Ovary (tissue), 9 donors: Measurements from ENCODE around the gene DMRTB1. TPM values are rescaled to one million over a fixed set of nuclear protein-coding genes. Genes with fewer than 3 reads are reported as not detected.

Experiments
- DNase-seq, 5 donors: peaks; one replicate each; pipeline ENCODE4 v3.0.0-alpha.2; 2019 to 2020
- H3K27ac ChIP-seq, 2 donors: fragments of 200-600 bp; one replicate each; pipeline versions ENCODE4 v1.5.1 to v1.8.0; 2019 to 2022
- H3K27me3 ChIP-seq: fragments of 200-600 bp; one replicate; pipeline ENCODE4 v1.8.0; 2022
- H3K36me3 ChIP-seq: fragments of 200-600 bp; sonication (generic); one replicate; pipeline ENCODE4 v1.5.1; 2019
- H3K4me1 ChIP-seq: one replicate; pipeline ENCODE4 v1.8.1; 2013; ENCODE audit warnings: mild to moderate bottlenecking, moderate library complexity; ENCODE audit not compliant: insufficient read depth
- H3K4me3 ChIP-seq: fragments of 200-600 bp; sonication (generic); one replicate; pipeline ENCODE4 v1.5.1; 2017
- H3K9me3 ChIP-seq, 2 donors: fragments of 200-600 bp in 1 of 2; sonication (generic) in 1 of 2; one replicate each; pipeline versions ENCODE4 v1.5.1 to v1.8.1; 2013 to 2019; ENCODE audit warnings: mild to moderate bottlenecking in 1 of 2, moderate library complexity in 1 of 2
- CTCF ChIP-seq, 3 donors: fragments of 450-650 bp in 2 of 3; fragments of 200-600 bp in 1 of 3; IDR thresholded peaks; one replicate each; pipeline versions ENCODE4 v1.5.1 to v1.8.0; 2016 to 2022; ENCODE audit warnings: antibody characterized with exemption in 3 of 3, mild to moderate bottlenecking in 1 of 3
- EP300 ChIP-seq: sonication (generic); formaldehyde crosslinking; IDR thresholded peaks from one replicate; pipeline ENCODE4 v1.6.1; 2017; ENCODE audit warnings: antibody characterized with exemption
- POLR2A ChIP-seq: fragments of 450-650 bp; IDR thresholded peaks from one replicate; pipeline ENCODE4 v1.6.1; 2017; ENCODE audit warnings: antibody characterized with exemption, mild to moderate bottlenecking, moderate library complexity
- WGBS, 3 donors: extraction: QIAGEN DNeasy Blood & Tissue Kit in 1 of 3; methylation state at CpG; one replicate each; pipeline versions ENCODE4 v1.1.5 to v1.1.7; 2013 to 2017; 5-methylcytosine and 5-hydroxymethylcytosine counted together
- intact Hi-C, 4 donors: fragments of 100-400 bp; cut with DNase I; formaldehyde crosslinking; loops; one replicate each; pipeline versions ENCODE4 v1.11.0 to v1.15.1; 2022 to 2023
- polyA plus RNA-seq, 2 donors: library from polyadenylated mRNA; stranded (reverse); fragments of 200-250 nt in 1 of 2; fragments of 350-450 nt in 1 of 2; fragmentation: Illumina TruSeq in 1 of 2; extraction: RNeasy Lipid Tissue Mini Kit (QIAGEN cat#74804) in 1 of 2; gene quantifications; one replicate each; pipeline ENCODE4 v1.2.3, GENCODE V29; 2013 to 2014
- total RNA-seq, 7 donors: library from RNA; depleted of rRNA in 2 of 7; stranded (reverse); fragments of >200 nt in 2 of 7; fragmentation: NEBNext Ultra II Directional in 3 of 7; extraction: Animal tissue kit (Norgen Biotek cat#: 25700) in 3 of 7; gene quantifications; one replicate each; pipeline versions ENCODE4 v1.1.0 to v1.2.4, GENCODE V29; 2016 to 2023
- donor health status: DM: no; HTN: no; CAD: no; lungs with moderate emphysema.
- donor health status: DM: no; HTN: no; CAD: no.
- donor health status: Bipolar disorder and iron deficiency.
- donor health status: DM: yes; HTN: yes; CAD: no.
- donor health status: DM: no; HTN: no; CAD: no.
- donor health status: DM: yes; HTN: yes; CAD: no.

DMRTB1 gene
- total and polyA plus RNA-seq, 9 donors, result 0.06 TPM; not detected in 8

DNA sequence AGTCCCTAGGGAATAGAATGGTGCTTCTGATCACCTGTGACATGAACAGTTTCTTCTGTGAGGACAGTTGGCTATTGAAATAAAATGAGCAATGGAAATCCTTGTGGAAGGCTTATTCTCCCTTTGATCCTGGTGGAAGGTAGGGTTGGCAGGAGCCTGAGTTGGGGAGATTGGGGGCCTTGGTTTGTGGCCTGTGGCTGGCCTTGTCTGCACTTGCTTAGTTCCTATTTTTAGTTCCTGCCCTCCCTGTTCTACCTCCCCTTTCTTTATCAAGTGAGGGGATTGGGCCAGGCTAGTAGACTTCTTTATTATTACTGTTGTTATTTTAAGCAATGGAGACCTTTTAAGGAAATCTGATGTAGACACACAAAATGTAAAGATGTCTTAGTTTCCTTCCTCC, 8.2 kb downstream of the DMRTB1 start:
- H3K4me3 ChIP-seq, result no peak overlapping the region
- H3K27ac ChIP-seq, result no peak overlapping the region
- no peaks in the 10 kb centered on the region for H3K9me3 ChIP-seq
- intact Hi-C loops, result no loop called here
- H3K36me3 ChIP-seq, result no peaks in the 10 kb centered on the region
- no peak for DNase-seq
- no peaks in the 10 kb centered on the region for H3K27me3 ChIP-seq
- H3K4me1 ChIP-seq, result peaks cover 2% of the 10 kb centered on the region
- TF ChIP-seq EP300 (no peak), CTCF (IDR thresholded peaks at IDR 0.05) (no peak), POLR2A (no peak)

DNA sequence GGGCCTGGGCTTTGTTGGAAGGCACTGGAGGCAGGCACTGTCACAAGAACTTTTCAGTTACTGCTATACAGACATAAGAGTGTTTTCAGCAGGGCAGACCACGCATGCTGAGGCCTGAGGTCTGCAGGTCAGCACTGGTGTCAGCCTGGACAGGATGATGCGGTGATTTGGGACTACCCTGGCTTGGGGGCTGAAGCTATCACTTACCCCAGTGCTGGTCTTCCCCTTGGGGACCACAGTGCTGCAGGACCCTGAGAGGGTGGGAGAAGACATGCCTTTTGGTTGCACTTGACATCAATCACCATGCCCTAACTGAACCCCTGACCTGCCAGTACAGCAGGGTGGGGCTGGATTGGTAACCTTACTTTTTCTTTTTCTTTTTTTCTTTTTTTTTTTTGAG, 9.2 kb downstream of the DMRTB1 start:
- no peaks in the 10 kb centered on the region for H3K27me3 ChIP-seq
- no peak overlapping the region for H3K4me3 ChIP-seq
- H3K4me1 ChIP-seq, result peaks cover 2% of the 10 kb centered on the region
- H3K36me3 ChIP-seq, result no peaks in the 10 kb centered on the region
- H3K9me3 ChIP-seq, result no peaks in the 10 kb centered on the region
- intact Hi-C loops, result no loop called here
- WGBS, 3 donors, result 96 to 98% (median 96%) methylated on average over 2 of the region's 2 CpGs
- no peak overlapping the region for H3K27ac ChIP-seq
- no peak for DNase-seq
- TF ChIP-seq CTCF (IDR thresholded peaks at IDR 0.05), result no peak

DNA sequence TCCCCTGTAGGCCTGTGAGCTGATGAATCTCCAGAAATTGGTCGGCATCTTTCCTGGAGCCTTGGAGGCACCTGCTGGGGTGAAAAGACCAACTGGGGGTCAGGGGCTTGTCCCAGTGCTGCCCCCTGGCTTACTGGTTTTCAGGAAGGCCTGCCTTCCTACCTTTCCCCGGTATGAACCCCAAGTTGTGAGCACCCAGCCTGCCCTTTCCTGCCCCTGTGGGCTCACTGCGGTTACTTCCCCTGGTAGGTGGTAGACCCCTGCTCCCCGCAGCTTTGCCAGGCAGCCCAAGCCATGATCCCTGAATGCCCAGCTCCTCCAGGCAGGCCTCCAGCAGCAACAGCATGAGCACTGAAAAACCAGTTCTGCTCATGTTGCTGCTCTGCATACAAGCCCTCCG, 10.2 kb downstream of the DMRTB1 start:
- Histone ChIP-seq H3K36me3 (no peaks in the 10 kb centered on the region), H3K4me3 (no peak overlapping the region), H3K4me1 (peaks cover 2% of the 10 kb centered on the region), H3K27me3 (no peaks in the 10 kb centered on the region), H3K27ac (no peak overlapping the region), H3K9me3 (no peaks in the 10 kb centered on the region)
- intact Hi-C loops, result no loop called here
- TF ChIP-seq EP300 (no peak), POLR2A (no peak), CTCF (IDR thresholded peaks at IDR 0.05) (no peak)
- 87 to 97% (median 94%) methylated on average over 5 of the region's 5 CpGs for WGBS, 3 donors
- no peak for DNase-seq

DNA sequence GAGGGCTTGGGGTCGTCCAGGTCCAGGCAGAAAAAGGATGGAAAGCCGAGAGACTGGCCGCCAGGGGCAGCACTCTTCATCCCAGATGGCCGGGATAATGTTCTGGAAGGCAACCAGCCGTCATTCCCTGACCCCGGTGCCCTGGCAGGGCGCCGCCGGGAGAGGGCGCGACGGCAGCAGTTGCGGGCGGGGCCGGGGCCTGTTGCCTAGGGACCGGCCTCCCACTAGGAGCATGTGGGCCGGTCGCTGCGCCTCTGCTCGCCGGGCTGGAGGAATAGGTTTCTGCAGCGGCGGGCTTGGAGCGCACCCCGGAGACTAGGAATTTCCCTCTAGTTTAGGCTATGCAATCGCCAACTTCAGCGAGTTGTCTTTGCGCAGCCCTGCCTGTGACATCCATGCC, 11.0 kb downstream of the DMRTB1 start:
- DNase-seq, result peak; percentile 34 to 80 (median 50)
- no peak overlapping the region for H3K4me3 ChIP-seq
- no peaks in the 10 kb centered on the region for H3K36me3 ChIP-seq
- no peaks in the 10 kb centered on the region for H3K9me3 ChIP-seq
- peaks cover 2% of the 10 kb centered on the region for H3K4me1 ChIP-seq
- TF ChIP-seq EP300, result no peak
- peak in 1 of 3 donors; percentile 12 for TF ChIP-seq CTCF (IDR thresholded peaks at IDR 0.05)
- H3K27ac ChIP-seq, result no peak overlapping the region
- intact Hi-C loops, result no loop called here
- no peaks in the 10 kb centered on the region for H3K27me3 ChIP-seq
- WGBS, 3 donors, result 5 to 10% (median 9%) methylated on average over 28 of the region's 28 CpGs

DNA sequence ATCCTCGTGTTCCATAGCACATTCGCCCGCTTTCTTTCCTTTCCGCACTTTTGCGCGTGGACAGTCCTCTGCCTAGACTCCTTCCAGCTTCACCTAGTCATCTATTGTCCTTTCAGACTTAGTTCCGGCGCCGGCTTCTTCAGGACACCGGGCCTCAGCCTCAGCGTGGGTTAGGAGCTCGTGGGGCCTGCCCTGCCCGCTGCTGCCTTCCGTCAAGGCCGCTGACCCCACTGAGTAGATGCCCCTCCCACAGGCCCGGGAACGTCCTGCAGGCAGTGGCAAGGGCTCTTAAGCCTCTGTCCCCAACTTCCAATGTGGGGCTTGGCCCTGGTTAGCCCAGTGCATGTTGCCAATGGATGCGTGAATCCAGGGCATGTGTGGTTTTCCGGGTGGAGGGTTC, 11.4 kb downstream of the DMRTB1 start:
- TF ChIP-seq EP300 (no peak), CTCF (IDR thresholded peaks at IDR 0.05) (no peak), POLR2A (no peak)
- Histone ChIP-seq H3K36me3 (no peaks in the 10 kb centered on the region), H3K27ac (no peak overlapping the region), H3K9me3 (no peaks in the 10 kb centered on the region), H3K4me3 (no peak overlapping the region), H3K4me1 (peaks cover 2% of the 10 kb centered on the region), H3K27me3 (no peaks in the 10 kb centered on the region)
- DNase-seq, result no peak
- 46 to 62% (median 49%) methylated on average over 19 of the region's 19 CpGs for WGBS, 3 donors
- intact Hi-C loops, result no loop called here
